Endodermal cell (in vitro differentiated cells): ENCODE results near the gene FLRT2. TPM values are rescaled to one million over a fixed set of nuclear protein-coding genes. Genes with fewer than 3 reads are reported as not detected.

Experiments
- DNase-seq: peaks from one replicate; pipeline ENCODE4 v3.0.0-alpha.2; 2017
- H3K27ac ChIP-seq: 2 replicates; pipeline ENCODE4 v1.5.1; 2013; ENCODE audit warnings: mild to moderate bottlenecking, low read depth, low read length, moderate library complexity
- H3K27me3 ChIP-seq: 2 replicates; pipeline ENCODE4 v1.6.1; 2013; ENCODE audit warnings: mild to moderate bottlenecking, low read length, moderate library complexity; ENCODE audit not compliant: insufficient read depth, control insufficient read depth, poor library complexity, severe bottlenecking
- H3K36me3 ChIP-seq: 2 replicates; pipeline ENCODE4 v1.7.0; 2013; ENCODE audit warnings: mild to moderate bottlenecking, low read length, moderate library complexity; ENCODE audit not compliant: control insufficient read depth, insufficient read depth
- H3K4me1 ChIP-seq: one replicate; pipeline ENCODE4 v1.7.0; 2013; ENCODE audit warnings: low read length; ENCODE audit not compliant: control insufficient read depth, insufficient read depth
- H3K4me3 ChIP-seq: 2 replicates; pipeline ENCODE4 v1.5.1; 2013; ENCODE audit warnings: mild to moderate bottlenecking, low read length, moderate library complexity
- H3K9ac ChIP-seq: 2 replicates; pipeline ENCODE4 v1.6.1; 2013; ENCODE audit warnings: mild to moderate bottlenecking, low read length, moderate library complexity; ENCODE audit not compliant: poor library complexity, severe bottlenecking; ENCODE audit errors: extremely low read depth
- H3K9me3 ChIP-seq: 2 replicates; pipeline ENCODE4 v1.6.1; 2013; ENCODE audit warnings: mild to moderate bottlenecking, low read length, moderate library complexity; ENCODE audit not compliant: control insufficient read depth
- H3K27ac Mint-ChIP-seq: 2 replicates; pipeline ENCODE4 v1.8.0; 2020; ENCODE audit warnings: mixed read lengths
- H3K27me3 Mint-ChIP-seq: 2 replicates; pipeline ENCODE4 v1.8.0; 2021; ENCODE audit warnings: mild to moderate bottlenecking, mixed read lengths; ENCODE audit not compliant: insufficient read depth
- H3K36me3 Mint-ChIP-seq: 2 replicates; pipeline ENCODE4 v1.8.0; 2020; ENCODE audit warnings: low read depth, mixed read lengths
- H3K4me1 Mint-ChIP-seq: 2 replicates; pipeline ENCODE4 v1.8.0; 2020; ENCODE audit warnings: mixed read lengths
- H3K4me3 Mint-ChIP-seq: 2 replicates; pipeline ENCODE4 v1.8.0; 2020; ENCODE audit warnings: mild to moderate bottlenecking, moderate library complexity, mixed read lengths
- H3K9me3 Mint-ChIP-seq: 2 replicates; pipeline ENCODE4 v1.8.0; 2020; ENCODE audit warnings: mild to moderate bottlenecking, mixed read lengths
- CTCF ChIP-seq: fragments of 200-600 bp; sonication (generic); conservative IDR thresholded peaks from 2 replicates; pipeline ENCODE4 v1.5.0; 2021; ENCODE audit warnings: antibody characterized with exemption, mild to moderate bottlenecking
- WGBS, 2 experiments: methylation state at CpG; one replicate each; pipeline versions ENCODE4 v1.1.5 to v1.1.7; 2013; ENCODE audit warnings: missing lambda C conversion rate in 2 of 2, mixed read lengths in 1 of 2; ENCODE audit not compliant: insufficient coverage in 1 of 2, insufficient read length in 1 of 2; 5-methylcytosine and 5-hydroxymethylcytosine counted together
- total RNA-seq, 2 donors: library from RNA; stranded (reverse); fragmentation: NEBNext Ultra II Directional in 1 of 2; extraction: Animal tissue kit (Norgen Biotek cat#: 25700) in 1 of 2; gene quantifications; 2 replicates in 1 of 2; 3 replicates in 1 of 2; pipeline ENCODE4 v1.2.1, GENCODE V29; 2021

The FLRT2 gene
- total RNA-seq, 2 donors from 2014 or later = 26.8 to 36.4 TPM

- Histone ChIP-seq H3K4me1 (no peaks in the 10 kb centered on the region), H3K9me3 (peaks cover 8% of the 10 kb centered on the region), H3K4me3 (no peak overlapping the region), H3K9ac (no peak overlapping the region), H3K36me3 (peaks cover 3% of the 10 kb centered on the region), H3K27ac (no peak overlapping the region), H3K27me3 (no peaks in the 10 kb centered on the region)
- Mint-ChIP-seq H3K9me3 (peaks cover 2% of the 10 kb centered on the region), H3K27me3 (no peaks in the 10 kb centered on the region), H3K36me3 (peaks cover 3% of the 10 kb centered on the region), H3K27ac (no peak overlapping the region), H3K4me1 (peaks cover 27% of the 10 kb centered on the region), H3K4me3 (no peak overlapping the region)
- TF ChIP-seq CTCF = no peak
- no peak for DNase-seq
- WGBS, 2 experiments = 86 to 93% methylated on average over 1 of the region's 1 CpG
Measured at GRCh38 chr14:85601246-85601645, 71.3 kb downstream of the FLRT2 start.

- peaks cover 8% of the 10 kb centered on the region for H3K9me3 ChIP-seq
- peaks cover under 1% of the 10 kb centered on the region for H3K36me3 ChIP-seq
- Mint-ChIP-seq H3K4me3 (no peak overlapping the region), H3K27ac (no peak overlapping the region), H3K36me3 (peaks cover 3% of the 10 kb centered on the region), H3K9me3 (peaks cover 2% of the 10 kb centered on the region), H3K27me3 (no peaks in the 10 kb centered on the region), H3K4me1 (peaks cover 27% of the 10 kb centered on the region)
- H3K4me1 ChIP-seq = no peaks in the 10 kb centered on the region
- no peak overlapping the region for H3K27ac ChIP-seq
- WGBS, 2 experiments = 95% methylated on average over 1 of the region's 1 CpG; no CpG with 5 or more reads in 1 of the 2 experiments
- no peaks in the 10 kb centered on the region for H3K27me3 ChIP-seq
- no peak for DNase-seq
- TF ChIP-seq CTCF = no peak
- no peak overlapping the region for H3K9ac ChIP-seq
- H3K4me3 ChIP-seq = no peak overlapping the region
Measured at GRCh38 chr14:85601690-85602089, 71.7 kb downstream of the FLRT2 start.

GRCh38 chr14:85602345-85602744 is 72.4 kb downstream of the FLRT2 start:
- no peak overlapping the region for H3K27ac ChIP-seq
- Mint-ChIP-seq H3K36me3 (peaks cover 3% of the 10 kb centered on the region), H3K4me3 (no peak overlapping the region), H3K27ac (no peak overlapping the region), H3K4me1 (peaks cover 27% of the 10 kb centered on the region), H3K27me3 (no peaks in the 10 kb centered on the region), H3K9me3 (peaks cover 2% of the 10 kb centered on the region)
- H3K27me3 ChIP-seq = no peaks in the 10 kb centered on the region
- H3K9me3 ChIP-seq = peaks cover 8% of the 10 kb centered on the region
- no peak overlapping the region for H3K9ac ChIP-seq
- 86 to 90% methylated on average over 6 of the region's 6 CpGs for WGBS, 2 experiments
- no peaks in the 10 kb centered on the region for H3K4me1 ChIP-seq
- H3K36me3 ChIP-seq = no peaks in the 10 kb centered on the region
- DNase-seq = no peak
- H3K4me3 ChIP-seq = no peak overlapping the region
- TF ChIP-seq CTCF = no peak
